Renal pelvis (tissue), 4 donors: ENCODE measurements around the gene TNFRSF19. TPM values are rescaled to one million over a fixed set of nuclear protein-coding genes. Genes with fewer than 3 reads are reported as not detected.
A peak's percentile ranks its signal among the peaks of the same experiment; 100 is the strongest.
"Not testable (repeated sequence)": the region's sequence is repeated elsewhere in the genome, so short reads cannot be mapped to it uniquely, and the experiment has no call there.

Source experiments
- DNase-seq: peaks from one replicate; pipeline ENCODE4 v3.0.0-alpha.2; 2013
- polyA plus RNA-seq, 3 donors: library from polyadenylated mRNA; unstranded; fragments of 120-200 nt; gene quantifications; one replicate each; pipeline ENCODE4 v1.2.1, GENCODE V29; 2013; ENCODE audit not compliant: insufficient read length in 3 of 3

TNFRSF19 gene
- polyA plus RNA-seq, 3 donors, result 46.6 to 51.2 (median 46.7) TPM

- DNase-seq, result no peak
Measured at GRCh38 chr13:23652909-23653726, 82.9 kb downstream of the TNFRSF19 start.

DNA sequence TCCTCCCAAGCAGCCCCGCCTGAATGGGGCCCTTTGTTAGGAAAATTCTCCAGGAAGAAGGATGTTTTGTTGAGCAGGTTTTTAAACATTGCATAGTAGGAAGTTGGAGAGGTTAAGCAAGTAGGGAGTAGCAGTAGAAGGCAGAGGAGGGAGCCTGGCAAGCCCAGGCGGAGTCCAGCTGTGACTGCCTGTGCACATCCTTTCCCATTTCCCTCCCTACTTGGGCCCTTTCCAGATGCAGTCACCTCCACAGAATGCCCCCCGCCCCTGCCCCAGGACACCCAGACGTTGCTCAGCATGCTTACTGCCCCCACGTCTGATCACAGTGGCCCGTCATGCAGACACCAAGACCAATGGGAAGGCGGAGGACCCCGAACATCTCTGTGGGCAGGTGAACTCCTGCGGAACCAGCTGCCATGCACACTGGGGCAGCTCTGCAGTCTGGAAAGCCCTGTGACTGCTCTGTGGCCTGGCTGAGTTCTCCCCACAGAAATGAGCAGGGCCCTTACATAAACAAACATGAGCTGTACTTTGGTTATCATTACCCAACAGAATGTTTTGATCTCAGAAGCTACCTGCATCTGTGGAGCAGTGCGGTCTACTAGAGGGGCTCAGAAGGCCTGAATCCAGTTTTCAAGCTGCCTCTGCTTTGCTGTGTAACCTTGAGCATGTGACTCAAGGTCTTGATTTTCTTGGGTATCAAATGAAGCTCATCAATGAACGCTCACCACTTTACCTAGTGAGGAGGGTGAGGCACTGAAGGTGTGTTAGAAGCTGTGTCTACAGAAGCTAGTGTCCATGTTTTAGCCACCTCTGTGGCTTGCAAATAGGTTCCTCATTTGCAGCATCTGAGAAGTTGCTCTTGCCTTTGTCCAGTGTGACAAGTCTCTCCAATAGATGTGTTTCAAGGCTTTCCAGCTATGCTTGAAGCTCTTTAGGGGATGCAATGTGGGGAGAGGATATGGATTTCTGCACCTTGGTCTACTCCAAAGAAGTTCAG is 84.2 kb downstream of the TNFRSF19 start:
- DNase-seq, result no peak

DNA sequence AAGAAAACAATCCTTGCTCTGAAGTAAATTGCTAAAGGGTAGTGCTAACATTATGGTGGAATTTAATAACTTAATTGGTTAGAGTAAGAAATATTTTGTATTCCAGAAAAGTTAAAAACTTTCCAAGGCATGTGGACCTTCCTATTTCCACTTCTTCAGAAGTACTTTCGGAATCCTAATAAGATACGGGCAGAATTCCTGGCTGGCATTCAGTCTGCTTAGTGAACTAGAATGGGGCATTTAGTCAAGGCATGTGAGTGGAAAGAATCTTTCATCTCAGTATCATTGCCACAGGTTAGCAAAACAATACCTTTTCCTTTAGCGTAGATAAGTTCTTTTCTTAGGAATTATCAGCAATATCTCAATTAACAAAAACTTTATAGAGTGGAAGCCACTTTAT is 85.1 kb downstream of the TNFRSF19 start:
- DNase-seq, result no peak

GRCh38 chr13:23656637-23657371 is 86.6 kb downstream of the TNFRSF19 start:
- DNase-seq, result peak; percentile 84

DNA sequence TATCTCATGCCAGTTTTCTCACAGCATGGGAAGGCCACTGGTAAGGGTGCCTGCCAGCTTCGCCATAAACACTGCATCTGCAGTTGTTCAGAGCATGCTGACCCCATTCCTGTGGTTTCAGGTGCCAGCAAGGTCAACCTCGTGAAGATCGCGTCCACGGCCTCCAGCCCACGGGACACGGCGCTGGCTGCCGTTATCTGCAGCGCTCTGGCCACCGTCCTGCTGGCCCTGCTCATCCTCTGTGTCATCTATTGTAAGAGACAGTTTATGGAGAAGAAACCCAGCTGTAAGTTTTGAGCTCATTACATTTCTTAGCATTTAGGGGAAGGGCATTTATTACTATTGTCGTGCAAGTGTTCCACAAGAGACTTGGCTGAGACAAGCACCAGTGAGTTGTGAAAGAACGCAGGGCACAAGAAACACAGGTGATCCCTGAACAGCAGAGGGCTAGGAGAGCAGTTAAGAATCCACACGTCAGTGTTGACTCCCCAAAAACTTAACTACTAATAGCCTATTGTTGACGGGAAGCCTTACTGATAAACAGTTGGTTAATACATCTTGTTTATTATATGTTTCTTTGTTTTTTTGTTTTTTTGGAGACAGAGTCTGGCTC is 88.8 kb downstream of the TNFRSF19 start:
- no peak for DNase-seq

GRCh38 chr13:23660249-23660648 is 90.0 kb downstream of the TNFRSF19 start:
- DNase-seq, result no peak

- DNase-seq, result no peak
Measured at GRCh38 chr13:23666582-23666981, 96.4 kb downstream of the TNFRSF19 start.

DNA sequence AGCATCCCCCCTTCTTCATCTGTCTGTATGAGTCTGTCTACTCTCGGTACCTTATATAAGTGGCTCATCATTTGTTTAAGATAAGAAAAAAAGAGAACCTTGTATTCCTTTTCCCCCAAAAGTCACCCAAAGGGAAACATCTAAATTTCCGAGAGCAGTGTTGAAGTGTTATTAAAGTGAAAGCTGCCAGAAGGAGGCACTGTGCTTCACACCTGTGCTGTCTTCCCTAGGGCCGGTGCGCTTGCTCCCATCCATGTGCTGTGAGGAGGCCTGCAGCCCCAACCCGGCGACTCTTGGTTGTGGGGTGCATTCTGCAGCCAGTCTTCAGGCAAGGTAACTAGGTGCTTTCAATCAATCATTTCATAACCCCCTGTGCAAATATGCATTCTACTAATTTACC is 97.5 kb downstream of the TNFRSF19 start:
- no peak for DNase-seq

- DNase-seq, result no peak
Measured at GRCh38 chr13:23668562-23668961, 98.3 kb downstream of the TNFRSF19 start.

- DNase-seq, result no peak
Measured at GRCh38 chr13:23670793-23671192, 100.6 kb downstream of the TNFRSF19 start.

DNA sequence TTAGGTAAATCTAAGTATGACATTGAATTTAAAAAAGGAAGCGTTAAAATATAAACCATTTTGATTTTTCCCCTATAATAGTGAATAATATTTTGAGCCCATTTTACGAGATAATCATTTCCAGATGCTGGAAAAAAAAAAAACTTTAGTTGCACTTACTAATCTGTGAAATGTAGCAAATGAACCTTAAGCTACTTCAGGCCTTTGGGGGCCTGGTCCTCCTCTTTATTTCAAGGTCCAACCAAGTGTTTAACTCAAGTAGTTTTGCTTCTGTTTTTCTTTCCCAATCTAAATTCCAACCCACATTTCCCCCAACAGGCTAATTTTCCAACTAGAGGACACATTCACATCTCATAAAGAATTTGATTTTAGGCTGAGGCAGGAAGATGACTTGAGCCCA is 101.2 kb downstream of the TNFRSF19 start:
- DNase-seq, result no peak

DNA sequence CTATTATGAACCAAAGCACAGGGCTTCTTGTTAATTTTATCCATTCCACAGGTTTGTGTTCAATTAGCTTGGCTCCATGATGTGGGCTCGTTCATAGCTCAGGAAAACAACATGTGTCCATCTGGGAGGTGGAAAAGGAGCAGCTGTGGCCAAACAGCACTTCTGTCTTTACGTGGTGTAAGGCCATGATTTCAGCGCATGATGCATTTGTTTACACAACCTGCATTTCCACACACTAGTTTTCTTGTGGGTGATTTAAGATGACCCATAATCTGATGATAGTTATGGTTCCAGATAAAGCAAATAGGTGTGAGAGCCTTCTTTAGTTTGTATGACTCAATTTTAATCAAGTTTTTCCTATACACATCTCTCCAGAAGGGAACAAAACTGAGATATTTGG is 101.7 kb downstream of the TNFRSF19 start:
- DNase-seq, result no peak

GRCh38 chr13:23672616-23673015 is 102.4 kb downstream of the TNFRSF19 start:
- no peak for DNase-seq

DNA sequence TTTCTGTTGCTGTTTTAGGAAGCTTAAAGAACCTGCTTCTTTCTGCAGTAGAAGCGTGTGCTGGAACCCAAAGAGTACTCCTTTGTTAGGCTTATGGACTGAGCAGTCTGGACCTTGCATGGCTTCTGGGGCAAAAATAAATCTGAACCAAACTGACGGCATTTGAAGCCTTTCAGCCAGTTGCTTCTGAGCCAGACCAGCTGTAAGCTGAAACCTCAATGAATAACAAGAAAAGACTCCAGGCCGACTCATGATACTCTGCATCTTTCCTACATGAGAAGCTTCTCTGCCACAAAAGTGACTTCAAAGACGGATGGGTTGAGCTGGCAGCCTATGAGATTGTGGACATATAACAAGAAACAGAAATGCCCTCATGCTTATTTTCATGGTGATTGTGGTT is 103.1 kb downstream of the TNFRSF19 start:
- peak; percentile 52 for DNase-seq

- no peak for DNase-seq
Measured at GRCh38 chr13:23673867-23674605, 103.8 kb downstream of the TNFRSF19 start.

DNA sequence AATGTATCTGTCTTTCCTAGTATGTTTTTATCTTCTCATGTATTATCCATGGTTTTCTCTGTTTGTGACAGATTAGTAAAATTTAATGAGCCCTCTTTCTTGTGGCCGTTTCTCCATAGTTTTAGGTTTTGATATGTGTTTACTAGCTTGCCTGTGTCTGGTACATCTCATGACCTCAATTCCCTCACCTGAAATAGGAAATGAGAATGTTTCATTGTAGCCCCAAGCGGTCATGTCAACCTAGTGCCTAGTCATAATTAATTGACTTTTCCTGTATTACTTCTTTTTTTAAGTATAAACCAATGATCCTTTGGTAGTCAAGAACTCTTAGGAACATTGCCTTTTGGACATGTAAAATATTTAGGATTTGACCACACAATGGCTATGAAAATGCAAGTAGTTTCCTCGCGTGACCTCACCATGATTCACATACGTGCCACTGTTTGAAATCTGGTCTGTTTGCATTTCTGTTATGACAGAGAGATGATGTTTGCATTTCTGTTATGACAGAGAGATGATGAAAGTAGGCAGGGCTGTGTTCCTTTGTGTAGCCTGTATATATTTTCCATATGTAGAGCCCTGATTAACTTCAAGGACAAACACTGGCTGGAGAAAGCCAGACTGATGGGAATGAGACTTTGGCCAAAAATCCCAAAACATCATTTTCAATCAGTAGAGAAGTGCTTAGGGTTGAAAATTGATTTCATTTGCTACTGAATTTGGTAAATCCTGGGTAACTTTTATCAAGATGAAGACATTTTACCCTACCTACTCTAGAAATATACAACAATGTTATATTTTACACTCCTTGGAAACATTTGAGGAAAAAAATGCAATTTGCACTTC is 104.8 kb downstream of the TNFRSF19 start:
- DNase-seq, result no peak

DNA sequence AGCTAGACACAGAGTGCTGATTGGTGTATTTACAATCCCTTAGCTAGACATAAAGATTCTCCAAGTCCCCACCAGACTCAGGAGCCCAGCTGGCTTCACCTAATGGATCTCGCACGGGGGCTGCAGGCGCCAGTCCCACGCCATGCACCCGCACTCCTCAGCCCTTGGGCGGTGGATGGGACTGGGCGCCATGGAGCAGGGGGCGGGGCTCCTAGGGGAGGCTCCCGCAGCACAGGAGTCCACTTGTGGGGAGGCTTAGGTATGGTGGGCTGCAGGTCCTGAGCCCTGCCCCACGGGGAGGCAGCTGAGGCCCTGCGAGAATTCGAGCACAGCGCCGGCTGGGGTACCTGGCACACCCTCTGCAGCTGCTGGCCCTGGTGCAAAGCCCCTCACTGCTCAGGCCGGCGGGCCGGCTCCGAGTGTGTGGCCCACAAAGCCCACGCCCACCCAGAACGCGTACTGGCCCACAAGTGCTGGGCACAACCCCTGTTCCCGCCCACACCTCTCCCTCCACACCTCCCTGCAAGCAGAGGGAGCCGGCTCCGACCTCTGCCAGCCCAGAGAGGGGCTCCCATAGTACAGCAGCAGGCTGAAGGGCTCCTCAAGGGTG is 107.6 kb downstream of the TNFRSF19 start:
- DNase-seq, result not testable (repeated sequence)

DNA sequence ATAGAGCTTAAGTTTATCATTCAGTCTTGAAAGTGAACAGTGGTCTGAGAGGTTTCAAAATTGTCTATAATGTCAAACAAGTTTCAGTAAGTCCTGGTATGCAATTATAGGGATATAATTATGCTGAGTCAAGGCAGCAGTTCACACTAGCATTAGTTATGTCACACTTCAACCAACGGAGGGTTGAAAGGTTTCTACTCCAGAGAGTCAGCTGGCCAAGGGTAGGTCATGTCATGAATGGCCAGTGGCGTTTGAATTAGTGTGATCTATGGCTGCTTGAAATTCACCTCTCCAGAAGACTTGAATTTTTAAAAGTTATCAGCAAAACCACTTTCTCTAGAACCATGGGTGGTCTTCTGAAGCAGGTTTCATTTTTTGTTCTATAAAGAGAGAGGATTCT is 108.6 kb downstream of the TNFRSF19 start:
- DNase-seq, result no peak

DNA sequence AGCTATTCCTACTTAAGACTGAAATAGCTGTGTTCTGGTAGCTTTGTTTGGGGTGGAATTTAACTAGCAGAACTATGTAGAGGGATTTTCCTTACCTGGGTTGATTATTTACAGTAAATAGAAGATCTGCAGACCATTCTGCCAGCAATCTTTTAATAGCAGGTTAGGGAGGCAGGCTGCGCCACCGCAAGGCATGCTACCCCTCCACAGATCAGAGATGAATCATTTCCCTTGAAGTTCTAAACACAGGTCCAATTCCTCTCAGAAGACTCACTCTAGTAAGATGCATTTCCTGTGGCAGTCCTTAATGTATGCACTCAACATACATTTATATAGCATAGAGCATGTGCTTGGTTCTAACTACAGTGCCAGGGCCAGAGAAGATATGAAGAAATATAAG is 109.0 kb downstream of the TNFRSF19 start:
- peak; percentile 28 for DNase-seq
